ENCODE data around the gene UBL3.

Gene UBL3, protein sequence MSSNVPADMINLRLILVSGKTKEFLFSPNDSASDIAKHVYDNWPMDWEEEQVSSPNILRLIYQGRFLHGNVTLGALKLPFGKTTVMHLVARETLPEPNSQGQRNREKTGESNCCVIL

DNA sequence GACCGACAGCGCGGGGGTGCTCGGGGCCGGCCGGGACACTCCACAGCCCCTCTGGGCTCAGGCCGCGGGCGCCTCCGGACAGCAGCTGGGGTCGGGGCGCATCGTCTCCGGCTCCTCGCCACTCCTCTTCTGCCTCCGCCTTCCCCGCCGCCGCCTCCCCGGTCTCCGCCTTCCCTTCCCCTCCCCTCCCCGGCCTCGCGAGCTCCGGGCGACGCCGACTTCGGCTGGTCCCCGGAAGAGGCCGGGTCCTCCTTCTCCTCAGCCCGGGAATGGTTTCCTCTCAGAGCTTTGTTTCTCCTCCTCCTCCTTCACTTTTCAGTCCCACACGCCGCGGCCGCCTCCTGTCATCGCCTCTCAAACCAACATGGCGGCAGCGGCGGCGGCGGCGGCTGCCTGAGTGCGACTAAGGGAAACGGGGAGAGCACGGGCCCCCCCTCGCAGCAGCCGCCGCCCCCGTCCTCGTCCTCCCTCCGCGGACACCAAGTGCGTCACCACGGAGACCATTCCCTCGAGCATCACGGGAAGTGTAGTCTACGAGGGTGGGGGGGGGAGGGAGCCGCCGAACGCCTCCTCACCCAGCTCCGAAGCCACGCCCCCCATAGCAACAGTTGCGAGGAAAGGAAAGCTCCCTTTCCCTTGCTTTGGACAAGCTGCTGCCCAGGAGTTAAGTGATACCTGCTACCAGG is at the start of gene UBL3:
UBL3 (minus strand) TSS at position 405 of the 686 bp plus-strand sequence. CDS start 1,079 bp downstream, outside the sequence.
- Mint-ChIP-seq H3K36me3 (ENCODE audit: low read depth) (no peaks in the 10 kb centered on the region), H3K9me3 (no peaks in the 10 kb centered on the region), H3K27me3 (ENCODE audit: low read depth, poor library complexity) (peaks cover 7% of the 10 kb centered on the region), H3K4me3 (peak within 1 kb of the TSS; percentile 97), H3K4me1 (peaks cover 40% of the 10 kb centered on the region), H3K27ac (peak within 1 kb of the TSS; percentile 100)
- TF ChIP-seq, protein P1, sequence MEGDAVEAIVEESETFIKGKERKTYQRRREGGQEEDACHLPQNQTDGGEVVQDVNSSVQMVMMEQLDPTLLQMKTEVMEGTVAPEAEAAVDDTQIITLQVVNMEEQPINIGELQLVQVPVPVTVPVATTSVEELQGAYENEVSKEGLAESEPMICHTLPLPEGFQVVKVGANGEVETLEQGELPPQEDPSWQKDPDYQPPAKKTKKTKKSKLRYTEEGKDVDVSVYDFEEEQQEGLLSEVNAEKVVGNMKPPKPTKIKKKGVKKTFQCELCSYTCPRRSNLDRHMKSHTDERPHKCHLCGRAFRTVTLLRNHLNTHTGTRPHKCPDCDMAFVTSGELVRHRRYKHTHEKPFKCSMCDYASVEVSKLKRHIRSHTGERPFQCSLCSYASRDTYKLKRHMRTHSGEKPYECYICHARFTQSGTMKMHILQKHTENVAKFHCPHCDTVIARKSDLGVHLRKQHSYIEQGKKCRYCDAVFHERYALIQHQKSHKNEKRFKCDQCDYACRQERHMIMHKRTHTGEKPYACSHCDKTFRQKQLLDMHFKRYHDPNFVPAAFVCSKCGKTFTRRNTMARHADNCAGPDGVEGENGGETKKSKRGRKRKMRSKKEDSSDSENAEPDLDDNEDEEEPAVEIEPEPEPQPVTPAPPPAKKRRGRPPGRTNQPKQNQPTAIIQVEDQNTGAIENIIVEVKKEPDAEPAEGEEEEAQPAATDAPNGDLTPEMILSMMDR (IDR thresholded peaks at IDR 0.05), result no peak
- DNase-seq, result peak; percentile 96

DNA sequence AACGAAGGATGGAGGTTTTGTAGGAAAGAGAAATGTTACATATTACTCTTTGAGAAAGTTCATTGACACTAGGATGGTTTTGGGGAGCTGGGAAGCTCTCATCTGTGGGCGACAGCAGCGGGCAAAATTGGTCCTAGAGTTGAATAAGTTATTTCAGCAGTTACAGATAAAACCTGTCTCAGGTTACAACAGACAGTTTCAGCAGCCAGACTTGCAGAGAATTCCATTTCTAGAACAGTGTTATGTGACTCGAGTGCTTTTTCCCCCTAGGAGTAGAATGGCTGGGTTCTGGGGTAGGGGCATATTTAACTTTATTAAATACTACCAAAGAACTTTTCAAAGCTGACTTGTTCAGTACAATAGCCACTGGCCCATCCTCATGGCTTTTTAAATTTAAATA is 46.7 kb upstream of the UBL3 start:
- Mint-ChIP-seq H3K27me3 (ENCODE audit: low read depth, poor library complexity) (peaks cover 2% of the 10 kb centered on the region), H3K27ac (no peak overlapping the region), H3K4me1 (peaks cover 20% of the 10 kb centered on the region), H3K9me3 (peaks cover 8% of the 10 kb centered on the region), H3K4me3 (no peak overlapping the region), H3K36me3 (ENCODE audit: low read depth) (no peaks in the 10 kb centered on the region)
- TF ChIP-seq, protein P1 (IDR thresholded peaks at IDR 0.05), result no peak
- DNase-seq, result no peak

DNA sequence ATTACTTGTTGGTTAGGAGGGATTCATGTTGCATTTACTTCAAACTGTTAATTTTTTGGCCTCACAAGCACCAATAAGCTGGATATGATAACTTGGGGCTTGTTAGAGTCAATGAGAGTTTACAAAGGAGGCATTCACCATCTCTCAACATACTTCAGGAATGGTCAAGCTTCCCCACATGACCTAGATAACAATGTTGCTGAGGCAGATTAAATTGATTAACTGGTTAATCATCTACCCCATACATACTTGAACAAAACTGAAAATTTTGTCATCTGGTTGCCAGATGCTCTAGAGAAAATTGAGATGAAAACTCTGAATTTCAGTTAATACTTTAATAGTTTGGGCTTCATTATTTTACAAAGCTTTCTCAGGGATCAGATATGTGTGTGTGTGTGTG is 43.0 kb upstream of the UBL3 start:
- Mint-ChIP-seq H3K27ac (no peak overlapping the region), H3K36me3 (ENCODE audit: low read depth) (no peaks in the 10 kb centered on the region), H3K4me1 (peaks cover 38% of the 10 kb centered on the region), H3K4me3 (no peak overlapping the region), H3K9me3 (no peaks in the 10 kb centered on the region), H3K27me3 (ENCODE audit: low read depth, poor library complexity) (peaks cover 3% of the 10 kb centered on the region)
- DNase-seq, result no peak
- TF ChIP-seq, protein P1 (IDR thresholded peaks at IDR 0.05), result no peak

DNA sequence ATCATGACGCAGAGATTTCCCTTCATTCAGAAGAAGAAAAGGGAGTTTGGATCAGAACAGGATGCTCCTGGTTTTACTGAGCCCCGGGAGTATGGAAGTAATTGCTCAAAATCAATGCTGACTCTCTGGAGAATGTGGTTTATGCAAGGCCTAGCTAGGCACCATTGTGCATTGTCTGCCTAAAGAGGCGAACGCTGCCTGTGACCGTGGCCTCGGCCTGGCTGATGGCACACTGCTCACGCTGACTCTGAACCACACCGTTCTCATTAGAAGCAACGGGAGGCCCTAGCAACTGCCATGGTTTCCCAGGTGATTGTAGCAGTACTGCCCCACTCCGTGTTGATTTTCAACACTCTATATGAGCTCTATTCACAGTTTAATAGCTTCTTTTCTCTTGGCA is 41.7 kb upstream of the UBL3 start:
- no peak for DNase-seq

GRCh38 chr13:29889111-29889510 is 38.7 kb upstream of the UBL3 start:
- Mint-ChIP-seq H3K27ac (peak overlapping the region; percentile 30), H3K4me1 (peaks cover 65% of the 10 kb centered on the region), H3K36me3 (ENCODE audit: low read depth) (no peaks in the 10 kb centered on the region), H3K27me3 (ENCODE audit: low read depth, poor library complexity) (peaks cover 3% of the 10 kb centered on the region), H3K4me3 (no peak overlapping the region), H3K9me3 (no peaks in the 10 kb centered on the region)
- TF ChIP-seq, protein P1 (IDR thresholded peaks at IDR 0.05), result no peak
- DNase-seq, result no peak

More for the DNA sequence above, 41.7 kb upstream of the UBL3 start:
- Mint-ChIP-seq H3K4me3 (no peak overlapping the region), H3K9me3 (no peaks in the 10 kb centered on the region), H3K36me3 (ENCODE audit: low read depth) (no peaks in the 10 kb centered on the region), H3K27ac (no peak overlapping the region), H3K4me1 (peaks cover 50% of the 10 kb centered on the region), H3K27me3 (ENCODE audit: low read depth, poor library complexity) (peaks cover 3% of the 10 kb centered on the region)
- TF ChIP-seq, protein P1 (IDR thresholded peaks at IDR 0.05), result no peak

DNA sequence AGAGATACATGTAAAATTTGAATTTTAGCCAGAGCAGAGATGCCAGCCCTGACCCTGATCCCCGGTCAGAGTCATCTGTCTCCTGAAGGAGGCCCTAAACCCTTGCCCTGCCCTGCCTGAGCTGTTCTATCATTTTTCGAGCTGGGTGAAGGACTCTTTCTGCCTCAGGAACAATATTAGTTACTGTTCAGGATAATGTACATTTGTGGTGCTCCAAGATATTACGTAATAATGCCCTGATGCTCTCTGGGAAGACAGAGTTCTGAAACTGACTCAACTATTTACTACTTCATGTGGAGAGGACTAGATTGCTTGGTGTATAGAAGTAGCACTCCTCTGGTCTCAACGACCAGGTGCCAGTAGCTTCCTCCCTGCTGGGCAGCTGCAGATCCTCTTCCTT is 37.9 kb upstream of the UBL3 start:
- no peak for DNase-seq
- peaks cover 3% of the 10 kb centered on the region for H3K27me3 Mint-ChIP-seq (ENCODE audit: low read depth, poor library complexity)
- no peaks in the 10 kb centered on the region for H3K9me3 Mint-ChIP-seq
- H3K4me1 Mint-ChIP-seq, result peaks cover 61% of the 10 kb centered on the region
- H3K27ac Mint-ChIP-seq, result peak overlapping the region; percentile 12
- TF ChIP-seq, protein P1 (IDR thresholded peaks at IDR 0.05), result no peak
- no peak overlapping the region for H3K4me3 Mint-ChIP-seq
- no peaks in the 10 kb centered on the region for H3K36me3 Mint-ChIP-seq (ENCODE audit: low read depth)
